K562 (cell line): ENCODE data around the gene SPAG17. TPM values are rescaled to one million over a fixed set of nuclear protein-coding genes. Genes with fewer than 3 reads are reported as not detected.

Experiments
- ATAC-seq: fragments of 200-7000 bp; cut with Tn5 transposase; 3 replicates; pipeline ENCODE4 v1.9.1; 2020; ENCODE audit warnings: moderate library complexity
- BruUV-seq: library from RNA; stranded (reverse); fragments of 400-500 nt; replicated peaks from 2 replicates; lab custom pipeline; 2021; lab: Mats Ljungman, UMichigan
- CTCF ChIA-PET: fragments of 300-600 bp; formaldehyde crosslinking; extraction: SDS; loops from one replicate; lab custom pipeline; 2021; ENCODE audit warnings: low intra/inter-chr PET ratio; lab: Yijun Ruan, JAX
- POLR2A ChIA-PET: fragments of 300-600, 350-650 bp; sonication (Branson Sonifier 250); formaldehyde crosslinking; extraction: SDS; loops from one replicate; lab custom pipeline; 2021; ENCODE audit warnings: antibody characterized with exemption, inconsistent platforms; lab: Yijun Ruan, JAX
- DNase-seq, 4 experiments: peaks; one replicate each; pipeline versions ENCODE4 v3.0.0 to v3.0.0-alpha.2; 2011 to 2018; ENCODE audit warnings: low spot score in 3 of 4, mixed read lengths in 3 of 4; ENCODE audit errors: extremely low read depth in 1 of 4
- FAIRE-seq: peaks from 2 replicates; lab custom pipeline; 2011; peaks lifted over from hg19 to GRCh38; lab: Jason Lieb, UNC
- H2AFZ ChIP-seq: 2 replicates; pipeline ENCODE4 v1.6.0; 2011; ENCODE audit warnings: low read depth, low read length, control low read depth, inconsistent platforms
- H3K27ac ChIP-seq: fragments of 200-600 bp; 3 replicates; pipeline ENCODE4 v1.8.0; 2011; ENCODE audit warnings: low read depth, mild to moderate bottlenecking, control low read depth, inconsistent platforms, low read length, moderate library complexity, mixed read lengths; ENCODE audit errors: extremely low read depth
- H3K27me3 ChIP-seq, 2 experiments: fragments of 300-600 bp in 1 of 2; 2 replicates in 1 of 2; 3 replicates in 1 of 2; pipeline versions ENCODE4 v1.6.0 to v1.8.0; 2011; ENCODE audit warnings: inconsistent platforms in 2 of 2, low read length in 2 of 2, mild to moderate bottlenecking in 1 of 2, mixed read lengths in 1 of 2, moderate library complexity in 1 of 2; ENCODE audit not compliant: control insufficient read depth in 2 of 2, insufficient read depth in 2 of 2
- H3K36me3 ChIP-seq: fragments of 300-600 bp; 3 replicates; pipeline ENCODE4 v1.8.0; 2011; ENCODE audit warnings: mild to moderate bottlenecking, low read length, inconsistent platforms; ENCODE audit not compliant: control insufficient read depth, insufficient read depth
- H3K4me1 ChIP-seq, 2 experiments: fragments of 200-600 bp in 1 of 2; replicated peaks in 1 of 2; 2 replicates in 1 of 2; 3 replicates in 1 of 2; pipeline versions ENCODE4 v1.5.1 to v1.8.0; 2011; ENCODE audit warnings: inconsistent platforms in 2 of 2, low read length in 2 of 2, mild to moderate bottlenecking in 1 of 2, mixed read lengths in 1 of 2, moderate library complexity in 1 of 2; ENCODE audit not compliant: control insufficient read depth in 2 of 2, insufficient read depth in 2 of 2
- H3K4me2 ChIP-seq: 2 replicates; pipeline ENCODE4 v1.6.1; 2011; ENCODE audit warnings: low read length, control low read depth, inconsistent platforms, mixed read lengths; ENCODE audit not compliant: insufficient read depth
- H3K4me3 ChIP-seq: fragments of 200-600 bp; sonication (generic), shearing (Covaris generic); 2 replicates; pipeline ENCODE4 v1.5.1; 2016; ENCODE audit warnings: control low read depth, inconsistent platforms
- H3K79me2 ChIP-seq: fragments of 200-600 bp; 3 replicates; pipeline ENCODE4 v1.8.0; 2011; ENCODE audit warnings: low read length, inconsistent platforms; ENCODE audit not compliant: control insufficient read depth, insufficient read depth
- H3K9ac ChIP-seq, 2 experiments: 2 replicates each; pipeline versions ENCODE4 v1.6.0 to v1.6.1; 2011; ENCODE audit warnings: low read depth in 2 of 2, low read length in 2 of 2, control low read depth in 1 of 2, inconsistent platforms in 1 of 2, mild to moderate bottlenecking in 1 of 2, mixed read lengths in 1 of 2; ENCODE audit not compliant: insufficient read depth in 1 of 2
- H3K9me1 ChIP-seq: one replicate; pipeline ENCODE4 v1.6.0; 2011; ENCODE audit warnings: inconsistent platforms, mild to moderate bottlenecking, low read length, moderate library complexity; ENCODE audit not compliant: control insufficient read depth, insufficient read depth
- H3K9me3 ChIP-seq: replicated peaks from 2 replicates; pipeline ENCODE4 v1.5.1; 2011; ENCODE audit warnings: low read depth, low read length, inconsistent platforms; ENCODE audit not compliant: control insufficient read depth, insufficient read depth
- H4K20me1 ChIP-seq: replicated peaks from 2 replicates; pipeline ENCODE4 v1.6.1; 2011; ENCODE audit warnings: low read length, inconsistent platforms, mixed read lengths; ENCODE audit not compliant: control insufficient read depth, insufficient read depth
- CREM ChIP-seq: IDR thresholded peaks from 2 replicates; pipeline ENCODE4 v1.6.1; 2014; ENCODE audit warnings: antibody characterized with exemption, low read depth
- HNRNPUL1 ChIP-seq: fragments of 200-400 bp; formaldehyde crosslinking; IDR thresholded peaks from 2 replicates; pipeline ENCODE4 v1.6.1; 2017; ENCODE audit warnings: low read length
- KDM1A ChIP-seq, 2 experiments: fragments of 450-650 bp; IDR thresholded peaks; 2 replicates each; pipeline ENCODE4 v1.6.1; 2016; ENCODE audit warnings: mild to moderate bottlenecking in 2 of 2
- MAZ ChIP-seq, 2 experiments: fragments of 450-650 bp in 1 of 2; sonication (generic) in 1 of 2; formaldehyde crosslinking; IDR thresholded peaks in 1 of 2; conservative IDR thresholded peaks in 1 of 2; 2 replicates each; pipeline versions ENCODE4 v1.4.0 to v1.5.0; 2020; ENCODE audit warnings: mild to moderate bottlenecking in 1 of 2, missing genetic modification reagents in 1 of 2
- NR1H2 ChIP-seq: sonication (generic); formaldehyde crosslinking; IDR thresholded peaks from 2 replicates; pipeline ENCODE4 v1.4.0; 2020; ENCODE audit warnings: mild to moderate bottlenecking, missing genetic modification reagents
- PTTG1 ChIP-seq: fragments of 450-650 bp; IDR thresholded peaks from 2 replicates; pipeline ENCODE4 v1.6.1; 2016; ENCODE audit warnings: low read depth, mild to moderate bottlenecking, missing genetic modification characterization, missing compliant biosample characterization
- TOE1 ChIP-seq, 2 experiments: fragments of 450-650 bp in 1 of 2; sonication (generic) in 1 of 2; formaldehyde crosslinking in 1 of 2; IDR thresholded peaks; 2 replicates each; pipeline versions ENCODE4 v1.7.1 to v1.8.0; 2016 to 2022; ENCODE audit warnings: borderline replicate concordance in 2 of 2, mild to moderate bottlenecking in 2 of 2, antibody characterized with exemption in 1 of 2, inconsistent platforms in 1 of 2, low read depth in 1 of 2, missing genetic modification reagents in 1 of 2, moderate library complexity in 1 of 2
- UBTF ChIP-seq, 2 experiments: IDR thresholded peaks; 2 replicates each; pipeline ENCODE4 v1.6.1; 2012; ENCODE audit warnings: improper control_type of control experiment in 2 of 2, low read depth in 2 of 2, low read length in 2 of 2, borderline replicate concordance in 1 of 2
- ZNF165 ChIP-seq: fragments of 250-450 bp; sonication (Bioruptor Pico); IDR thresholded peaks from 2 replicates; pipeline ENCODE4 v1.4.0; 2020; ENCODE audit warnings: borderline replicate concordance
- WGBS: fragments of 100-300 bp; shearing (Covaris generic); methylation state at CpG from one replicate; pipeline ENCODE4 v1.1.6; 2016; ENCODE audit warnings: low coverage, mixed read lengths; ENCODE audit not compliant: insufficient coverage; ENCODE audit errors: missing lambda C conversion rate; 5-methylcytosine and 5-hydroxymethylcytosine counted together
- in situ Hi-C: fragments of 300-500 bp; cut with MboI; formaldehyde crosslinking; loops from 4 replicates; pipeline ENCODE4 v1.15.0; 2018; ENCODE audit warnings: inconsistent platforms, mixed read lengths
- intact Hi-C: fragments of 100-400 bp; cut with micrococcal nuclease; formaldehyde crosslinking; loops from 2 replicates; pipeline ENCODE4 v1.14.2; 2022
- polyA plus RNA-seq, 8 experiments: library from polyadenylated mRNA; depleted of rRNA in 4 of 8; stranded (reverse) in 5 of 8; unstranded in 3 of 8; fragments of >200 nt; fragmentation: Nextera tagmentation in 2 of 8; fragmentation: Illumina TruSeq in 1 of 8; extraction: Ambion mirVana in 2 of 8; extraction: Trizol in 1 of 8; gene quantifications; 2 replicates each; pipeline versions ENCODE4 v1.2.1 to v1.2.3, GENCODE V29; 2011 to 2014; ENCODE audit warnings: inconsistent platforms in 1 of 8, missing spikeins in 1 of 8
- total RNA-seq, 7 experiments: library from RNA; depleted of rRNA in 6 of 7; stranded (reverse); fragments of >200 nt in 6 of 7; fragmentation: Illumina TruSeq in 2 of 7; extraction: Trizol in 2 of 7; gene quantifications; 2 replicates each; pipeline versions ENCODE4 v1.2.1 to v1.2.3, GENCODE V29; 2011 to 2021; ENCODE audit warnings: low replicate concordance in 1 of 7

The SPAG17 gene
- total and polyA plus RNA-seq, 9 of the 15 experiments (the other 6 are each of a cell fraction or from before 2014, with no cell fraction given): 0.07 to 2.1 (median 1.5) TPM

- no peaks in the 10 kb centered on the region for H3K79me2 ChIP-seq
- ATAC-seq (no peak), FAIRE-seq (no peak), DNase-seq (no peak)
- ChIA-PET POLR2A (interaction anchor here (0.7 kb wide), 1 partner anchor 16 kb away, joined by 3 read pairs; no protein-coding TSS in a partner anchor), CTCF (no interaction called here)
- H3K9me3 ChIP-seq: no peaks in the 10 kb centered on the region
- H3K9me1 ChIP-seq: no peaks in the 10 kb centered on the region
- no peaks in the 10 kb centered on the region for H3K36me3 ChIP-seq
- H2AFZ ChIP-seq: no peak overlapping the region
- H3K27me3 ChIP-seq: no peaks in the 10 kb centered on the region
- intact Hi-C loops: no loop called here
- no peak overlapping the region for H3K9ac ChIP-seq
- H3K27ac ChIP-seq: no peak overlapping the region
- WGBS: 7% methylated on average over 5 of the region's 5 CpGs
- BruUV-seq: no TSS peak
- H4K20me1 ChIP-seq: no peaks in the 10 kb centered on the region
- H3K4me3 ChIP-seq: no peak overlapping the region
- no peaks in the 10 kb centered on the region for H3K4me1 ChIP-seq
- TF ChIP-seq PTTG1 (no peak), HNRNPUL1 (no peak), ZNF165 (CRISPR knock-in tag) (no peak), MAZ (CRISPR knock-in tag; conservative IDR thresholded peaks at IDR 0.05 in 1 of 2, IDR thresholded peaks at IDR 0.05 in 1 of 2) (no peak), CREM (no peak), NR1H2 (CRISPR knock-in tag) (no peak), KDM1A (IDR thresholded peaks at IDR 0.05) (no peak), UBTF (IDR thresholded peaks at IDR 0.05; ENCODE audit: borderline replicate concordance in 1 of 2, low read depth in 2 of 2, low read length in 2 of 2) (no peak), TOE1 (IDR thresholded peaks at IDR 0.05; ENCODE audit: borderline replicate concordance) (no peak), TOE1 (CRISPR knock-in tag; IDR thresholded peaks at IDR 0.05; ENCODE audit: borderline replicate concordance, low read depth) (no peak)
- in situ Hi-C loops: no loop called here
- H3K4me2 ChIP-seq: no peak overlapping the region
Measured at GRCh38 chr1:118099686-118100085, 85.3 kb downstream of the SPAG17 start.
